BJ (cell line): ENCODE measurements around the gene FAIM. TPM values are rescaled to one million over a fixed set of nuclear protein-coding genes. Genes with fewer than 3 reads are reported as not detected.

Source experiments
- CTCF ChIA-PET: fragments of 350-600 bp; formaldehyde crosslinking; extraction: SDS; loops from one replicate; lab custom pipeline; 2021; ENCODE audit warnings: antibody characterized with exemption, inconsistent platforms; lab: Yijun Ruan, JAX
- POLR2A ChIA-PET: fragments of 300-600 bp; sonication (Branson Sonifier 250); formaldehyde crosslinking; extraction: SDS; loops from one replicate; lab custom pipeline; 2021; ENCODE audit warnings: antibody characterized with exemption; lab: Charles Lee
- DNase-seq: peaks from one replicate; pipeline ENCODE4 v3.0.0-alpha.2; 2011; ENCODE audit warnings: low read depth
- H3K27me3 ChIP-seq: 2 replicates; pipeline ENCODE4 v1.6.0; 2011; ENCODE audit warnings: low read length; ENCODE audit not compliant: control insufficient read depth, insufficient read depth
- H3K36me3 ChIP-seq: 2 replicates; pipeline ENCODE4 v1.5.1; 2011; ENCODE audit warnings: low read length; ENCODE audit not compliant: control insufficient read depth, insufficient read depth
- H3K4me3 ChIP-seq: 2 replicates; pipeline ENCODE4 v1.5.1; 2011; ENCODE audit warnings: low read depth, mild to moderate bottlenecking, control low read depth, low read length
- polyA plus RNA-seq: library from polyadenylated mRNA; depleted of rRNA; stranded (reverse); fragments of >200 nt; gene quantifications from 2 replicates; pipeline ENCODE4 v1.2.3, GENCODE V29; 2011
- TF ChIP-seq, protein P1 (sequence below): IDR thresholded peaks from 2 replicates; pipeline ENCODE4 v1.5.1; 2011; ENCODE audit warnings: low read depth, mild to moderate bottlenecking, control low read depth, inconsistent platforms, low read length, moderate library complexity; ENCODE audit not compliant: insufficient read depth

The FAIM gene
- polyA plus RNA-seq, 1 experiment: 2.4 TPM

DNA sequence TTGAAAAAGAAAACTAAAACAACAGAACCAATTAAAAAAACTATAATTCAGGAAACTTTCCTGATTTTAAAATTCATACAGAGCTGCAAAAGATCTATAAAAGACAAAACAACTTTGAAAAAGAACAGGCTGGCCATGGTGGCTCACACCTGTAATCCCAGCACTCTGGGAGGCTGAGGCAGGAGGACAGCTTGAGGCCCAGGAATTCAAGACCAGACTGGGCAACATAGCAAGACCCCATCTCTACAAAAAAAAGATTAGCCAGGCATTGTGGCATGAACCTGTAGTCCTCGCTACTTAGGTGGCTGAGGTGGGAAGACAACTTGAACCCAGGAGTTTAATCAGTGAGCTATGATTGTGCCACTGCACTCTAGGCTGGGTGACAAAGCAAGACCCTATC lies 21.2 kb upstream of the FAIM start:
- CTCF ChIA-PET: interaction anchor here (0.8 to 1.4 kb wide), 2 partner anchors 19 to 328 kb away, joined by 3 to 5 read pairs; no protein-coding TSS in a partner anchor
- Histone ChIP-seq H3K27me3 (no peaks in the 10 kb centered on the region), H3K4me3 (no peak overlapping the region), H3K36me3 (no peaks in the 10 kb centered on the region)
- no peak for DNase-seq
- TF ChIP-seq, protein P1, sequence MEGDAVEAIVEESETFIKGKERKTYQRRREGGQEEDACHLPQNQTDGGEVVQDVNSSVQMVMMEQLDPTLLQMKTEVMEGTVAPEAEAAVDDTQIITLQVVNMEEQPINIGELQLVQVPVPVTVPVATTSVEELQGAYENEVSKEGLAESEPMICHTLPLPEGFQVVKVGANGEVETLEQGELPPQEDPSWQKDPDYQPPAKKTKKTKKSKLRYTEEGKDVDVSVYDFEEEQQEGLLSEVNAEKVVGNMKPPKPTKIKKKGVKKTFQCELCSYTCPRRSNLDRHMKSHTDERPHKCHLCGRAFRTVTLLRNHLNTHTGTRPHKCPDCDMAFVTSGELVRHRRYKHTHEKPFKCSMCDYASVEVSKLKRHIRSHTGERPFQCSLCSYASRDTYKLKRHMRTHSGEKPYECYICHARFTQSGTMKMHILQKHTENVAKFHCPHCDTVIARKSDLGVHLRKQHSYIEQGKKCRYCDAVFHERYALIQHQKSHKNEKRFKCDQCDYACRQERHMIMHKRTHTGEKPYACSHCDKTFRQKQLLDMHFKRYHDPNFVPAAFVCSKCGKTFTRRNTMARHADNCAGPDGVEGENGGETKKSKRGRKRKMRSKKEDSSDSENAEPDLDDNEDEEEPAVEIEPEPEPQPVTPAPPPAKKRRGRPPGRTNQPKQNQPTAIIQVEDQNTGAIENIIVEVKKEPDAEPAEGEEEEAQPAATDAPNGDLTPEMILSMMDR: no peak
- POLR2A ChIA-PET: no interaction called here

- ChIA-PET CTCF (interaction anchor here (1.1 to 13.6 kb wide), 2 partner anchors 310 to 330 kb away, joined by 3 to 291 read pairs; no protein-coding TSS in a partner anchor), POLR2A (no interaction called here)
- no peaks in the 10 kb centered on the region for H3K27me3 ChIP-seq
Observed at GRCh38 chr3:138588445-138588844, 20.1 kb upstream of the FAIM start.

DNA sequence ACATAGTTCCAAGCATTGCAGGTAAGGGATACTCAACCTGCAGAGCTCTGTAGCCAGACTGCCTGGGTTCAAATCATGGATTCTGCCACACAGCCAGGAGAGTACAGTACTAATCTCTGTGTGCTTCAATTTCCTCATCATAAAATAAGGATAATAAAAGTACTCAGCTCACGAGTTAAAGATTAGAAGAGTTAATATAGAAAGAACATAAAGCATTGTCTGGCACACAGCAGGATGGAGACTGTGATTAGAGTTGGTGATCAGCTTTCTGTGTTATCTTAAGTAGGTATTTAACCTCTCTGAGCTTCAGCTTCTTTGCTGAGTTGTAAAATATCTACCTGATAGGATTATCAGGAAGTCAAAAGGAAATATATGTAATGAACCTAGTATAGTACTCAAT lies 17.2 kb upstream of the FAIM start:
- H3K4me3 ChIP-seq: no peak overlapping the region
- H3K27me3 ChIP-seq: no peaks in the 10 kb centered on the region
- no peak for DNase-seq
- CTCF ChIA-PET: interaction anchor here (1.0 to 13.6 kb wide), 4 partner anchors 114 to 345 kb away, joined by 3 to 291 read pairs (median 4); no protein-coding TSS in a partner anchor
- no peaks in the 10 kb centered on the region for H3K36me3 ChIP-seq
- TF ChIP-seq, protein P1: no peak
- POLR2A ChIA-PET: no interaction called here

More at GRCh38 chr3:138588445-138588844, 20.1 kb upstream of the FAIM start:
- no peaks in the 10 kb centered on the region for H3K36me3 ChIP-seq
- H3K4me3 ChIP-seq: no peak overlapping the region
- TF ChIP-seq, protein P1: no peak
- DNase-seq: no peak

DNA sequence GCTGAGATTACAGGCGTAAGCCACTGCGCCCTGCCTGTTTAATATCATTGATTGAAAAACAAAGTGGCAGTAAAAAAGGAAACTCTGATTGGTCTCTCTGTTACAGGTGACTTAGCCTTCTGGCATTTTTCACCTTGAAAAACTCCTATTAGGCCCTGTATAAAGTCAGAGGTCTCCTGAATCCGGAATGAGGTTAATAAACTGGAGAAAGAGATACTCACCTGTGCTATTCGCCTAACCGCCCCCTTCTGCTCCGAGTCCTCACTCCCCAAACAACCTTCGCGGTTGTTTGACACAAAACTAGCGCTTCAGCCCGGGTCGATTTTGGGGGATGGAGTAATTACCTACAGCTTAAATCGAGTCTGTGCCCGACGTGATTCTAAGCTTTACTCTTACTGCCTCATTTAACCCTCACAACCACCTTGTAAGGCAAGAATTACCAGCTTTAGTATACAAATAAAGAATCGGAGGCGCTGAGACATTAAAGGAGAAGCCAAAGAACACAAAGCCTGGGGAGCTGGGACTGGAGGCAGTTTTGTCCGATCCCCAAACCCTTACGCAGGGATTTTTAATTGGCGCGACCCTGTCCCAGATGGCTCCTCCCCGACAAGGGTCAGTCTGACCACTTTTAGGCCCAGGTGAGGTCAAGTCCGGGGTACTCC lies 15.0 kb upstream of the FAIM start:
- H3K36me3 ChIP-seq: no peaks in the 10 kb centered on the region
- no peak for DNase-seq
- POLR2A ChIA-PET: interaction anchor here (0.8 to 1.4 kb wide), 3 partner anchors 101 to 349 kb away, joined by 3 to 6 read pairs (median 3); no protein-coding TSS in a partner anchor
- CTCF ChIA-PET: interaction anchor here (0.6 to 13.6 kb wide), 28 partner anchors 9 to 342 kb away, joined by 3 to 291 read pairs (median 4); no protein-coding TSS in a partner anchor
- peak overlapping the region; percentile 62 for H3K4me3 ChIP-seq
- TF ChIP-seq, protein P1: no peak
- H3K27me3 ChIP-seq: no peaks in the 10 kb centered on the region

DNA sequence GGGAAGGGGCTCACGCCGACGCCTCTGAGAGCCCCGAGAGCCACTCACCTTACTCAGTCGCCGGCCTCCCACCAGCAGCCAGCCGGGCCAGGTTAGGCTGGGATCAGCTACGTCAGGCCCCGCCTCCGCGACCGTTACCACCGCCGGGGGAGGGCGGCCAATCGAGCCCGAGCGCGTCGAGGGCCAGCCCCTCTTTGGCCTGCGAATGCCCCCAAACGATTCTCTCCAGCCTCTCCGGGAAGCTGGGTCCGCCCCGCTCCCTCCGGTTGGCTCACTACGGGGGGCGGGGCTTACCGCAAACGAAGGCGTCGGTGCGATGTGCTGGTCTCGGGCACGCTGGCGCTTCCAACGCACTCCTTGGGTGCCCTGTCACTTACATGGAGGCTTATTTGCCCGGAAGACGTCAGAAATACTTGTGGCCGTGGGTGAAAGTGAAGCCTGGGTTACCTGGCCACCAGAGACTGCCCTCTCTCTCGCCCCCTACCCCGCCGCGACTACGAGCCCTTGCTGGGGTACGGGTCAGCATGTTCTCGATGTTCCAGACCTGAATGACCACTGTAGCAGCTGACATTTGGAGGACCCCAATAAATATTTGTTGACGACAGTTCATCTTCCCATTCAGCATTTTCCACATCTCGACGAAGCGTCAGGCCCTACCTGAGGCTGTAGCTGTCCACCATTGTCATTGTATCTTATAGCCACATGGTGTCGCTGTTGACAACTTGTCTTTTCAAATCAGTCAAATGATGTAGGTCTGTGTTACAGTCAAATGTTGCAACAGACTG lies 14.2 kb upstream of the FAIM start, which contains the start of gene CEP70:
CEP70 (minus strand) TSS at position 111 of the 785 bp plus-strand sequence. CDS start 21,333 bp downstream, outside the sequence.
- ChIA-PET POLR2A (interaction anchor here (0.8 to 1.4 kb wide), 3 partner anchors 100 to 348 kb away, joined by 3 to 6 read pairs (median 3); no protein-coding TSS in a partner anchor), CTCF (interaction anchor here (0.6 to 13.6 kb wide), 34 partner anchors 9 to 356 kb away, joined by 3 to 291 read pairs (median 4); no protein-coding TSS in a partner anchor)
- TF ChIP-seq, protein P1: peak; percentile 65
- Histone ChIP-seq H3K4me3 (peak within 1 kb of the TSS; percentile 62), H3K27me3 (no peaks in the 10 kb centered on the region), H3K36me3 (no peaks in the 10 kb centered on the region)
- peak; percentile 53 for DNase-seq
